ENCODE measurements around the gene SPAG6.
A peak's percentile ranks its signal among the peaks of the same experiment; 100 is the strongest.

The SPAG6 gene

DNA sequence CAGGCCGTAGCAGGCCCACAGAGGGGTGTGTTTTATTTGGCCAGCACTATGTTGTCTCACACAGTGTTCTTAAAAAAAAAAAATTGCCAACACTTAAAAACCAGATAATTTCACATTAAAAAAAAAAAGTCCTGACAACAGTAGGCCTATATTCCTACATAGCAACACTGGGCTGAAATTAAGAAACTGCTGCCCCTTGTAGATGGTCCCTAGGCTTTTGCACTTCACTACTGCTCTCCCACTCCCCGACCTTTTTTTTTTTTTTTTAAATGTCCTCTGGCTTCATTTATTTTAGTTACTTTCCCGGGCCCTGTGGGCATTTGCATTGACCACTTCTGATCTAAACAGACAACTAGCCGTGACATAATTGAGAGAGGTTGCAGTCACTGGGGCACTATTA is 36.0 kb downstream of the SPAG6 start (continued):
- no peak for TF ChIP-seq REPIN1 (tag by site-specific recombination; IDR thresholded peaks at IDR 0.05; ENCODE audit: low read depth)
- peak; percentile 71 for TF ChIP-seq ZNF335 (tag by site-specific recombination; conservative IDR thresholded peaks at IDR 0.05)
- no peak for TF ChIP-seq ZNF747 (tag by site-specific recombination; IDR thresholded peaks at IDR 0.05)

DNA sequence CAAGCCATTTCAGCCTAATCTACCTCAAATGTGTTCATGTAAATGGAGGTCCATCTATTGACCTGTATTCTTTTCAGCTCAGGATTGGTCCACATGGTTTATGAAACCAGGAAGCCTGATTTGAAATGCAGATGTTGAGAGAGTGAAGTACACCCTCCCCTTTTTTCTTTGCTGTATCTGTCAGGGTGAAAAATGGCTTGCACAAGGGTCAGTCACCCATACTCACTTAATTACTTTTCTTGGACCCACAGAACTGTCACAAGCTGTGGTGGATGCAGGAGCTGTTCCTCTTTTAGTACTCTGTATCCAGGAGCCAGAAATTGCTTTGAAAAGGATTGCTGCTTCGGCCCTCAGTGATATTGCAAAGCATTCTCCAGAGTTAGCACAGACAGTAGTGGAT is 41.2 kb downstream of the SPAG6 start:
- ChIA-PET CTCF (interaction anchor here (1.0 kb wide), 1 partner anchor 13 kb away, joined by 3 read pairs; no protein-coding TSS in a partner anchor), POLR2A (no interaction called here)
- no peak overlapping the region for H3K27ac ChIP-seq (ENCODE audit: extremely low read depth, low read depth, low read length)
- H3K36me3 ChIP-seq (ENCODE audit: control insufficient read depth in 2 of 2, insufficient read depth in 1 of 2, low read length in 2 of 2) = no peaks in the 10 kb centered on the region
- H3K9me3 ChIP-seq (ENCODE audit: control insufficient read depth, insufficient read depth, low read depth, low read length) = no peaks in the 10 kb centered on the region
- no peak overlapping the region for H3K4me3 ChIP-seq (ENCODE audit: low read depth, low read length)
- 0 out of 2 replicates have a peak, but pooled peaks cover 5% of the 10 kb centered on the region for H3K4me1 ChIP-seq (ENCODE audit: control insufficient read depth, insufficient read depth, low read length)
- TF ChIP-seq ZBTB17 (tag by site-specific recombination; IDR thresholded peaks at IDR 0.05) = peak; percentile 59
- no peak for TF ChIP-seq SP3 (tag by site-specific recombination; IDR thresholded peaks at IDR 0.05)

DNA sequence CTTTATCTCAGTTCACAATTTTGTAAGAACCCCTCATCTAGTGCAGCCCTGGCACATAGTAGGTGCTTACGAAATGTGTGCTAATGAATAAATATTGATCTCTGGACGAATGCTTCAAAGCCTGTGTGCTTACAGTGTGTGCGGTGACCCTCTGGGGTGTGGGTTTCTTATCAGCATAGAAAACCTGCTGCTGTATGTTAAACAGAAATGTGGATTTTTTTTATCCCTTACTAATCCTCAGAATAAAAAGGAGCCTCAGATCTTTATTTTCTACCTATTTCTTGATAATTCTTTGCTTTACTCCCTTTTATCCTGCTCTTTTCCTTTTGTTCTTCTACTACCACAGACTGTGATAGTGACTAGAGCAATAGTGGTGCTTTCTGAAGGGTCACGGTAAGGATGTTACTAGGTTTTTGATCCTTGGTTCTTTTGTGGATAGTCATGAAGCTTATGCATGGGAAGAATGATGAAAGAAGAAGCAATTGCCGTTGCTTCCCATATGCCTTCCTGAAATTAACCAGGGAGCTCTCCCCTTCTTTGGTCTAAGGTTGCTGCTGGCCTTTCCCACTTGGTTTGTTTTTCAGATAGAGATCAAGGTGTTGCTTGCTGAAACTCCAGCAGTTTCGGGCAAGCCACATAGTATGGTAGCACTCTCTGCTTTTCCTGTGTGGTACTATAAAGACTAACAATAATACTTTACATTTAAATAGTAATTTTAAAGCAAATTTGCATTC is 44.7 kb downstream of the SPAG6 start:
- no peak overlapping the region for H3K4me3 ChIP-seq (ENCODE audit: low read depth, low read length)
- ChIA-PET CTCF (interaction anchor here (0.6 kb wide), 1 partner anchor 30 kb away, joined by 7 read pairs; no protein-coding TSS in a partner anchor), POLR2A (no interaction called here)
- H3K9me3 ChIP-seq (ENCODE audit: control insufficient read depth, insufficient read depth, low read depth, low read length) = no peaks in the 10 kb centered on the region
- TF ChIP-seq ZNF140 (tag by site-specific recombination; IDR thresholded peaks at IDR 0.05) (no peak), ZNF239 (tag by site-specific recombination; IDR thresholded peaks at IDR 0.05) (no peak), ZNF121 (tag by site-specific recombination; IDR thresholded peaks at IDR 0.05) (no peak), ZNF776 (tag by site-specific recombination; IDR thresholded peaks at IDR 0.05; ENCODE audit: borderline replicate concordance) (no peak), ZNF274 (IDR thresholded peaks at IDR 0.05; ENCODE audit: low read length) (no peak), ZNF274 (tag by site-specific recombination; IDR thresholded peaks at IDR 0.05; ENCODE audit: borderline replicate concordance) (no peak), ZNF2 (tag by site-specific recombination; IDR thresholded peaks at IDR 0.05) (no peak), ZNF629 (tag by site-specific recombination; IDR thresholded peaks at IDR 0.05) (no peak), ZNF529 (tag by site-specific recombination; IDR thresholded peaks at IDR 0.05; ENCODE audit: insufficient replicate concordance) (no peak), ZNF366 (tag by site-specific recombination; conservative IDR thresholded peaks at IDR 0.05) (no peak), ZNF571 (tag by site-specific recombination; IDR thresholded peaks at IDR 0.05) (no peak)
- TF ChIP-seq, protein P1, sequence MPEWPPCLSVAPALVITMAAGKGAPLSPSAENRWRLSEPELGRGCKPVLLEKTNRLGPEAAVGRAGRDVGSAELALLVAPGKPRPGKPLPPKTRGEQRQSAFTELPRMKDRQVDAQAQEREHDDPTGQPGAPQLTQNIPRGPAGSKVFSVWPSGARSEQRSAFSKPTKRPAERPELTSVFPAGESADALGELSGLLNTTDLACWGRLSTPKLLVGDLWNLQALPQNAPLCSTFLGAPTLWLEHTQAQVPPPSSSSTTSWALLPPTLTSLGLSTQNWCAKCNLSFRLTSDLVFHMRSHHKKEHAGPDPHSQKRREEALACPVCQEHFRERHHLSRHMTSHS (tag by site-specific recombination; IDR thresholded peaks at IDR 0.05) = no peak
- TF ChIP-seq, protein P2, sequence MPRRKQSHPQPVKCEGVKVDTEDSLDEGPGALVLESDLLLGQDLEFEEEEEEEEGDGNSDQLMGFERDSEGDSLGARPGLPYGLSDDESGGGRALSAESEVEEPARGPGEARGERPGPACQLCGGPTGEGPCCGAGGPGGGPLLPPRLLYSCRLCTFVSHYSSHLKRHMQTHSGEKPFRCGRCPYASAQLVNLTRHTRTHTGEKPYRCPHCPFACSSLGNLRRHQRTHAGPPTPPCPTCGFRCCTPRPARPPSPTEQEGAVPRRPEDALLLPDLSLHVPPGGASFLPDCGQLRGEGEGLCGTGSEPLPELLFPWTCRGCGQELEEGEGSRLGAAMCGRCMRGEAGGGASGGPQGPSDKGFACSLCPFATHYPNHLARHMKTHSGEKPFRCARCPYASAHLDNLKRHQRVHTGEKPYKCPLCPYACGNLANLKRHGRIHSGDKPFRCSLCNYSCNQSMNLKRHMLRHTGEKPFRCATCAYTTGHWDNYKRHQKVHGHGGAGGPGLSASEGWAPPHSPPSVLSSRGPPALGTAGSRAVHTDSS (tag by site-specific recombination; IDR thresholded peaks at IDR 0.05) = no peak
- no peaks in the 10 kb centered on the region for H3K4me1 ChIP-seq (ENCODE audit: control insufficient read depth, insufficient read depth, low read length)
- no peak overlapping the region for H3K27ac ChIP-seq (ENCODE audit: extremely low read depth, low read depth, low read length)
- no peaks in the 10 kb centered on the region for H3K36me3 ChIP-seq (ENCODE audit: control insufficient read depth in 2 of 2, insufficient read depth in 1 of 2, low read length in 2 of 2)

DNA sequence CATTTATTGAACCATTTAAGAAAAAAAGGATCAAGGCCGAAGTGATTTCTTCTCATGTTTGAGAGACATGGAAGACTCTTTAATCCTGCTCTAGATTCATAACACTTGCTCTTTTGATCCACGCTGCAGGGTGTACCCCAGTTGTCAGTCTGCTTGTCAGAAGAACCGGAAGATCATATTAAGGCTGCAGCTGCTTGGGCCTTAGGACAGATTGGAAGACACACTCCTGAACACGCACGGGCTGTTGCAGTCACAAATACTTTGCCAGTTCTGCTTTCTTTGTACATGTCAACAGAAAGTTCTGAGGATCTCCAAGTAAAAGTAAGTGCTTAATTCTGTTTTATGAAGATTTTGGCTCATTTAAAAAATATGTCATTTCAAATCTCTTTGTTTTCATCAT is 46.3 kb downstream of the SPAG6 start:
- H3K4me3 ChIP-seq (ENCODE audit: low read depth, low read length) = no peak overlapping the region
- TF ChIP-seq, protein P3, sequence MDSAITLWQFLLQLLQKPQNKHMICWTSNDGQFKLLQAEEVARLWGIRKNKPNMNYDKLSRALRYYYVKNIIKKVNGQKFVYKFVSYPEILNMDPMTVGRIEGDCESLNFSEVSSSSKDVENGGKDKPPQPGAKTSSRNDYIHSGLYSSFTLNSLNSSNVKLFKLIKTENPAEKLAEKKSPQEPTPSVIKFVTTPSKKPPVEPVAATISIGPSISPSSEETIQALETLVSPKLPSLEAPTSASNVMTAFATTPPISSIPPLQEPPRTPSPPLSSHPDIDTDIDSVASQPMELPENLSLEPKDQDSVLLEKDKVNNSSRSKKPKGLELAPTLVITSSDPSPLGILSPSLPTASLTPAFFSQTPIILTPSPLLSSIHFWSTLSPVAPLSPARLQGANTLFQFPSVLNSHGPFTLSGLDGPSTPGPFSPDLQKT (IDR thresholded peaks at IDR 0.05; ENCODE audit: borderline replicate concordance, low read depth, low read length) = no peak
- TF ChIP-seq ZNF114 (tag by site-specific recombination; IDR thresholded peaks at IDR 0.05) = no peak
- TF ChIP-seq ZNF324 (tag by site-specific recombination; IDR thresholded peaks at IDR 0.05) = no peak
- TF ChIP-seq, protein P4, sequence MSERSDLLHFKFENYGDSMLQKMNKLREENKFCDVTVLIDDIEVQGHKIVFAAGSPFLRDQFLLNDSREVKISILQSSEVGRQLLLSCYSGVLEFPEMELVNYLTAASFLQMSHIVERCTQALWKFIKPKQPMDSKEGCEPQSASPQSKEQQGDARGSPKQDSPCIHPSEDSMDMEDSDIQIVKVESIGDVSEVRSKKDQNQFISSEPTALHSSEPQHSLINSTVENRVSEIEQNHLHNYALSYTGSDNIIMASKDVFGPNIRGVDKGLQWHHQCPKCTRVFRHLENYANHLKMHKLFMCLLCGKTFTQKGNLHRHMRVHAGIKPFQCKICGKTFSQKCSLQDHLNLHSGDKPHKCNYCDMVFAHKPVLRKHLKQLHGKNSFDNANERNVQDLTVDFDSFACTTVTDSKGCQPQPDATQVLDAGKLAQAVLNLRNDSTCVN (tag by site-specific recombination; optimal IDR thresholded peaks at IDR 0.05) = no peak
- TF ChIP-seq, protein P5, sequence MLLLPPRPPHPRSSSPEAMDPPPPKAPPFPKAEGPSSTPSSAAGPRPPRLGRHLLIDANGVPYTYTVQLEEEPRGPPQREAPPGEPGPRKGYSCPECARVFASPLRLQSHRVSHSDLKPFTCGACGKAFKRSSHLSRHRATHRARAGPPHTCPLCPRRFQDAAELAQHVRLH (tag by site-specific recombination; IDR thresholded peaks at IDR 0.05) = no peak
- TF ChIP-seq PRDM1 (tag by site-specific recombination; IDR thresholded peaks at IDR 0.05) = no peak
- TF ChIP-seq, protein P6, sequence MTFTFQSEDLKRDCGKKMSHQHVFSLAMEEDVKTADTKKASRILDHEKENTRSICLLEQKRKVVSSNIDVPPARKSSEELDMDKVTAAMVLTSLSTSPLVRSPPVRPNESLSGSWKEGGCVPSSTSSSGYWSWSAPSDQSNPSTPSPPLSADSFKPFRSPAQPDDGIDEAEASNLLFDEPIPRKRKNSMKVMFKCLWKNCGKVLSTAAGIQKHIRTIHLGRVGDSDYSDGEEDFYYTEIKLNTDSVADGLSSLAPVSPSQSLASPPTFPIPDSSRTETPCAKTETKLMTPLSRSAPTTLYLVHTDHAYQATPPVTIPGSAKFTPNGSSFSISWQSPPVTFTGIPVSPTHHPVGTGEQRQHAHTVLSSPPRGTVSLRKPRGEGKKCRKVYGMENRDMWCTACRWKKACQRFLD (tag by site-specific recombination; IDR thresholded peaks at IDR 0.05) = no peak

More for the DNA sequence above, 46.3 kb downstream of the SPAG6 start:
- Histone ChIP-seq H3K36me3 (ENCODE audit: control insufficient read depth in 2 of 2, insufficient read depth in 1 of 2, low read length in 2 of 2) (no peaks in the 10 kb centered on the region), H3K27ac (ENCODE audit: extremely low read depth, low read depth, low read length) (no peak overlapping the region), H3K4me1 (ENCODE audit: control insufficient read depth, insufficient read depth, low read length) (no peaks in the 10 kb centered on the region), H3K9me3 (ENCODE audit: control insufficient read depth, insufficient read depth, low read depth, low read length) (no peaks in the 10 kb centered on the region)
- POLR2A ChIA-PET = no interaction called here
- CTCF ChIA-PET = no interaction called here

All from HEK293 (cell line).